GM19438 (cell line): Measurements from ENCODE around the gene TMBIM1.
"Not testable (repeated sequence)": the region's sequence is repeated elsewhere in the genome, so short reads cannot be mapped to it uniquely, and the experiment has no call there.

Experiments used
- ATAC-seq: cut with Tn5 transposase; IDR thresholded peaks from one replicate; pipeline ENCODE4 v1.9.1; 2021; ENCODE audit warnings: low read depth; ENCODE audit not compliant: unreplicated experiment

The TMBIM1 gene

DNA sequence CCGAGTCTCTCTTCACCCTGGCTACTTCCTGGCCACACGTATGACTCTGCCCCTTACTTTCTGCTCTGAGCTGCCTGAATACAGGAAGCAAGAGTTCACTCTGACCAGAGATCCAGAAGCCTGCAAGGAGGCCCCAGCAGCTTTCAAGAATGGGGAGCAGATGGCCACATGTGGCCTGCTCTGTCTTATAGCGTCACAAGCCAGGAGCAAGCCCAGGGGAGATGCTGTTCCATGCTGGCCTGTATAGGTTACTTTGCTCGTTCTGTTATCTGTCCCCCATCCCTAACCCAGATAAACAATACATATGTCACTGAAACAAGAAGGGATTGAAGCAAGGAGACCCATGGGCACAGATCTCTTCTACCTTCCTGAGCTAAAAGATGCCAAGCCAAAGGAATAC is 17.7 kb downstream of the TMBIM1 start:
- ATAC-seq: no peak

DNA sequence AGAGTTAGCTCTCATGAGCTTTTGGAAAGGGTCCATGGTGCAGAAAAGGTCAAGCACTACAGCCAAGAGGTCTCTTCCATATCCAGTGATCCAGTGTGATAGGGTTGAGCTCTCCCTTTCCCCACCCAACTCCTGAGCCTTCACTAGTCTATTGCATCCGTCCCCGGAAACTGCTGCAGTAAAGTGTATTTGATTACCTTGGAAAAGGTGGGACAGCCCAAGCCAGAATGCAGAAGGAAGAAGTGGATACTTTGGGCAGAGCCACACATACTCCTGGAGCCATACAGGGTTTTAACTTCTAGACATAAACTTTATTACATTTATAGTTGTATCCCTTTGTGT is 18.4 kb downstream of the TMBIM1 start:
- no peak for ATAC-seq

DNA sequence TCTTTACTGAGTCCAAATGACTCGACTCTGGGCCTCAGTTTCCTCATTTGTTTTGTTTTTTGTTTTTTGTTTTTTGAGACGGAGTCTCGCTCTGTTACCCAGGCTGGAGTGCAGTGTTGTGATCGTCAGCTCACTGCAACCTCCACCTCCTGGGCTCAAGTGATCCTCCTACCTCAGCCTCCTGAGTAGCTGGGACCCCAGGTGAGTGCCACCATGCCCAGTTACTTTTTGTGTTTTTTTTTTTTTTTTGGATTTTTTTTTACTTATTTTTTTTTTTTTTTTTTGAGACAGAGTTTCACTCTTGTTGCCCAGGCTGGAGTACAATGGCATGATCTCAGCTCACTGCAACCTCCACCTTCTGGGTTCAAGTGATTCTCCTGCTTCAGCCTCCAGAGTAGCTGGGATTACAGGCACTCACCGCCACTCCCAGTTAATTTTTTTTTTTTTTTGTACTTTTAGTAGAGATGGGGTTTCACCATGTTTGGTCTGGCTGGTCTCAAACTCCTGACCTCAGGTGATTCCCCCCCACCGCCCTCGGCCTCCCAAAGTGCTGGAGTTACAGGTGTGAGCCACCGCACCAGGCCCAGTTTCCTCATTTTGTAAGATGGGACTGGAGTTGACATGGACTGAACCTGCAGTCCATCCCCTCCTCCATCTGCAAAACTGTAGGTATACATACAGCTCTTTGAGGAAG is 18.9 kb downstream of the TMBIM1 start:
- ATAC-seq: not testable (repeated sequence)

DNA sequence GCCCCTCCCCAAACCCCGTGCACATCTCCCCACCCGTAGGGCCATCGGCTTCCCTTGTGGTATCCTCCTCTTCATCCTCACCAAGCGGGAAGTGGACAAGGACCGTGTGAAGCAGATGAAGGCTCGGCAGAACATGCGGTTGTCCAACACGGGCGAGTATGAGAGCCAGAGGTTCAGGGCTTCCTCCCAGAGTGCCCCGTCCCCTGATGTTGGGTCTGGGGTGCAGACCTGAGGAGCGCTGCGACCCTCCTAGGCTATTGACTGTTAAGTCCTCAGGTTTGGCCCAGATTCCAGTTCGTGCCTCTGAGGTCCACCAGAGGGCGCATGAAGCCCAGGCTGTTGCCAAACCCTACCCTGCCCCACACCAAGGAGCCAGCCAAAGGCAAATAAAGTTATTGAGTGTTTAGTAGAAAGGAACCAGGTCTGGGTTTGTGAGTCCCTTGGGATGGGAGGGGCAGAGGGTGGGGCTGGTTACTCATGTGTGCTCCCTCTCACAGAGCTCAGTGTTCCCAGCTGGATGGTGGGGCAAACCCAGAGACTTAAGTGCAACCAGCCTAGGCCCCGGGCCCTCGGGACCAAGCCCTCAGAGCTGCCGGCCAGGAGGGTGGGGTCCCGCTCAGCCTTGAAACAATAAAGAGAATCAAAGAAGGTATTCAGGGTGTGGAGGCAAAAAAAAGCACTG is 19.6 kb downstream of the TMBIM1 start:
- peak; percentile 29 for ATAC-seq

DNA sequence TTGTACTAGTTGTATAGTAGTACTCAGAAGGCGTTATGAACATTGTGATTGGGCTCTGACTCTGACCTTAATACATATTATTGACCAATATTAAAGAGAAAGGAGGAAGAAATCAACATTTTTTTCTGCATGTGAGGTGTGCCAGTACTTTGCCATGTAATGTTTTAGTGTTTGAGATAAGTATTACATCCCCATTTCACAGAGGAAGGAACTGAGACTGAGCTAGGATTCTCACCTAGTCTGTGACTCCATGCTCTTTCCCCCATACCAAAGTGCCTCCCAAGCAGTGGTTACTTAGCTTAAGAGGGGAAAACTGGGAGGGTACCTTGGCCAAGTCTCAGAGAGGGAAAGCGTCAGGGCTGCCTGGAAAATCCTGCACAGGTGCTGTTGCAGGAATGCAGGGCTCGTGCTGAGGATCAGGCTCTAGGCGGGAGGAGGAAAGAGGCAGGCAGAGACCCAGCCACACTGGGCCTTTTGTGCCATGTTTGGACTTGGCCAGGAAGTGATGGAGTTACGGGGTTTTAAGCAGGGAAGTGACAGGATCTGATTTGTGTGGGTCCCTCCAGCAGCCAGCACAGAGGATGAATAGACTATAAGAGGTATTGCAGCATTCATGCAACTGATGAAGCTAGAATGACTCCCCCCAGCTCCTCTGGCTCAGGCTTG is 20.3 kb downstream of the TMBIM1 start:
- no peak for ATAC-seq

DNA sequence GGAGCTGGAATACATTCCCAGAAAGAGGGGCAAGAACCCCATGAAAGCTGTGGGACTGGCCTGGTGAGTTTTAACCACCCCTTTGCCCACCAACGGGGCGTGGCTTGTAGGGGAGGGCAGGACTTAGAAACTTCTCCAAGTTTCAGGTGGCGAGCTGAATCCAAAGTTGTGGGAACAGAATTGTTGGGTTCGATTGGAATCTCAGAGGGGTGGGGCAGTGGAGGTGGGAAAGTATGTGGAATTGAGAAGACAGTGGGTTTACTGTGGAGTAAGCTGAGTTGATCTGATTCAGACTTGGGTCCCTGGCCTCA is 20.9 kb downstream of the TMBIM1 start:
- no peak for ATAC-seq

DNA sequence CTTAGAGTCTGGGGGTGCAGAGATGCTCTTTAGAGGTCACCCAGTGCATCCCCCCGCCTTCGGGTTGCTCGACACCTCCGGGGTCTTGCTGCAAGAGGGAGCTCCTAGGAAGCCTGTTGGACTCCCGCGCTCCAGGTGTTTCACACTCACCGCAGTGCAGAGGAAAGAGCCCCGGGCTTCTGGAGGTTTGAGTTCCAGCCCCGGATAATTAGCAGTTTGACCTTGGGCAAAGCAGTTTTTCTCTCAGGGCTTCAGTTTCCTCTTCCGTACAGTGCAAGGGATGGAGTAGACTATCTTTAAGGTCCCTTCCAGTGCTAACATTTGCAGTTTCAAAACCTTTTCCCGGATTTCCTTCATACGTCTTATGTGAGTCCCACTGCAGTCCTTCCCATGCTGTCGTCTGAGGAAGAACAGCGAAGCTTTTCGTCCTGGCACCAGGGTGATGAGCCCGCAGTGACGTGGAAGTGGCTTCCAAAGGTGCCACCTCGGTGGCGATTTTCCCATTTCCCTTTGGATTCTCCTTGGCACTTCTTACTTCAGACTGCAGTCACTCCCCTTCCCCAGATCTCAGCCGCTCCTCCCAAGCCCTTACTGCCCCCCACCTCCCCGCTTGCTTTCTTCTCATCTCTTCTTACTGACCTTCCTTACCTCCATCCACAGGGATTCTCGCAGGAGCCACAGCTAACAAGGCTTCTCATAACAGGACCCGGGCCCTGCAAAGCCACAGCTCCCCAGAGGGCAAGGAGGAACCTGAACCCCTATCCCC is 21.4 kb downstream of the TMBIM1 start:
- no peak for ATAC-seq

DNA sequence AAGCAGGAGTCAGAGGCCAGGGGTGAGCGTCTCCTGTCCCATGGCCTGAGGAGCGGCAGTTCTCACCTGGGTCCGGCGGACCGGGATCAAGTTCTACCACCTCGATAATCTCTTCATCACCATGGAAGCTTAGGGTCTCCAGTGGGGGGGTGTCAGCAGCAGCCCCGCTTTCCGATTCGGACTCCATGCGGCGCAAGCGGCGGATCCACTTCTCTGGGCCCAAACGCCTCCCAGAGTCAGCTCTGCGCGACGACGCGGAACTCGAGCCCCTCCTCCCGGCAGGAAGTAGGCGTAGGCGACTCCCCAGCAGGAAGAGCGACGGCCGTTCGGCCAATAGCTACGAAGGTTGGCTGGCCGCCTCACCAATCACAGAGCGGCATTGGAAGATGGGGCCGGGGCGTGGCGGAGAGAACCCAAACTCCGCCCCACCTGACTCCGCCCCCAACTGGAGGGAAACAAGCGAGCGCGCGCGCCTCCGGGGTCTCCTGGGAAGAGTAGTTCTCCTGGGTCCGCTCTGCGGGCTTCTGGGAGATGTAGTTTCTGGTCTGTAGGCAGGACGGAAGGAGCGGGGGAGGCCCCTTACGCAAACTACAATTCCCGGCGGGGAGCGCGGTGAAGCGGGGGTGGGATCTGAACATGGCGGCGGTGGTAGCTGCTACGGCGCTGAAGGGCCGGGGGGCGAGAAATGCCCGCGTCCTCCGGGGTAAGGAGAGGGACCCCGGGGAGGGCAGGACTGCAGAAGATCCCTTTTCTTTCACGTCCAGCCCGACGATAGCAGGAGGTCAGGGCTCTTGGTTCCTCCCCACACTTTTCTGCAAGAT is 22.2 kb downstream of the TMBIM1 start, which contains the start of the genes AAMP and PNKD:
AAMP (minus strand) TSS at position 238 of the 821 bp plus-strand sequence; CDS start at position 187, 51 bp downstream.
PNKD (plus strand) TSS at position 620 of the 821 bp plus-strand sequence; CDS start at position 637, 17 bp downstream.
- peak; percentile 87 for ATAC-seq

DNA sequence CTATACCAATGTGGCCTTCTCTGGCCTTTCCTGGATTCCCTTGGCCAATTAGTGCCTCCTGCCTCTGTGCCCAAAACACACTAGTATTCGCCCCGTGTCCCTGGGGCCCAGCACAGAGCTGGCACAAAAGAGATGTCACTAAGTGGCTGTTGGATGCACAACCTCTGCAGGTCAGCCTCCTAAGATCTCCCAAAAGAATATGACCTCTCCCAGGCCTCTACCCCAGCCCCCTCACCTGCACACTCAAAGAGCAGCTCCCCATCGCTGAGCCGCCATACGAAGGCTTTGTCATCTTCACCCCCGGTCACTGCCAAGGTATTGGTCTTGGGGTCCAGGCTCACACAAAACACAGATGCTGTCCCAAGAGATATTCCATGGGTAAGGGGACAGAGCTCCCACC is 25.0 kb downstream of the TMBIM1 start:
- no peak for ATAC-seq

DNA sequence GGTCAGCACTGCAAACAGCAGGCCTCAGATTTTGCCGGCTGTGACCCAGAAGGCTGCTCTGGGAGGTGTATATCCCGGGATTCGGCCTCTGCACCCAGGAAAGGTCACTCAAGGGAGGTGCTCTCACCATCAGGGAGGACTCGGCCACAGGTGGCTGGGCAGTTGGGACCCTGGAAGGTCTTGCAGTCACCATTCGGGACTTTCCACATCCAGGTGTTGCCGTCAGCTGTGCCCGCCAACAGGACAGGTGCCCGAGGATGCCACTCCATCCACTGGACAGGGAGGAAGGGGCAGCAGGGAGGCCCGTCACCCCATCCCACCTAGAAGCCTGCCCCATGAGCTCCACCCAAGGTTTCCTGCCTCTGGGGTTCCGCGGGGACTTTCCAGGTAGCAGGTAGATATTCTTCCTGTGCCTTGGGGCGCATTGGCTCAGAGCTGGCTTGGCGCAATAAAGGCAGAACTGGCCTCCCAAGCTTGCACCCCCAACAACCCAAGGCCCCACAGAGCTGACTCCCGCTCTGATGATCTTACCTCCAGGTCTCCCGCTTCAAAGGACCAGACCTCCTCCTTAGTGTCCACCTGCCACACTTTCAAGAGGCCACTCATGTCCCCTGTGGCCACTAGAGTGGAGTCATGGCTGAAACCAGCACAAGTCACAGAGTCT is 25.9 kb downstream of the TMBIM1 start:
- ATAC-seq: no peak

DNA sequence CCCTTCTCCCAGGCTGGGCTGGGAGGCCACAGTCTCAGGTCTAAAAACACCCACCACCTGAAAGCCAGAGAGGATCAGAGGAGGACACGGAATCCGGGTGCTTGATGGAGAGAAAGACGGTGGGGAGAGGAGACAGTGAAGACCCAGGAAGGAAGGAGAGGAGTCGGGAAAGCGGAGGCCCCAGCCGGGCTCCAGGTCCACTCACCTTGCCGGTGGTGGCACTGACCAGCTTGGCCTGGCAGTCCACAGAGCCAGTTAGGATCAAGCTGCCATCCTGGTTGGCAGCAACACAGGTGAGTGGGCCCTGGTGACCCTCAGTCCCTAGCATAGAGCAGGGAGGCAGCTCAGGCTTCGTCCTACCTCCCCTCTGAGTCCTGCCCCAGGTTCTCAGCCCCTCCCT is 26.7 kb downstream of the TMBIM1 start:
- no peak for ATAC-seq

DNA sequence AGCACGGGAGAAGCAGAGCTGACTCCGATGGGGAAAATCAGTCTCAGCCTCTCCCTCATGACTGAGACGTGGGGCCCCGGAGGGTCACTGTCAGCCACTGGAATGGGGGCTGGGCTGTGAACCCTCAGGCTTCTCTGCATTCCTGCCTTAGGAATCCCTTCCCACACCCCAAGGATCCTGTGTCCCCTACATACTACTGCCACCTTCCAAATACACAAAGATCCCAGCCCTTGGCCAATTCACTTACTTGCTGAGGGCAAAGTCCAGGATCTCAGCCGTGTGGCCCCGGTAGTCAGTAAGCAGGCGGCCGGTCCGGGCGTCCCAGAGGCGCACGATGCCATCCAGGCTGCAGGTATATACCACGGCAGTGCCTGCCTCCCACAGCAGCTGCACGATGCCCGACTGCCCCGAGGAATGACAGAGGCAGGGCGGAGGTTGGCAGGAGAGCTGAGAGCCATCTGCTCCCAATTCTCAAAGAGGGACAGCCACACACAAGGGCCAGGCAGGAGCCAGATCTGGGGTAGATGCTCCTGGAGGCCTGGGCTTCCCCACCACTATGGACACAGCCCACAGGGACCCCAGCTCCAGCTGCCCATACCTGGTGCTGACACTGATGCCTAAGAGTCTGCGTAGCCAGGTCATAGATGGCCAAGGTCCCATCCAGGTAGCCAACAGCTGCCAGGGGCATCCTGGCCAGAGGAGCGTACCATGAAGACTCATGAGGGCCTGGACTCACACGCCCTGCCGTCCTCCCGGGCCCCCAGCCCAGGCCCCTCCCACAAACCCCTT is 27.3 kb downstream of the TMBIM1 start:
- ATAC-seq: no peak

DNA sequence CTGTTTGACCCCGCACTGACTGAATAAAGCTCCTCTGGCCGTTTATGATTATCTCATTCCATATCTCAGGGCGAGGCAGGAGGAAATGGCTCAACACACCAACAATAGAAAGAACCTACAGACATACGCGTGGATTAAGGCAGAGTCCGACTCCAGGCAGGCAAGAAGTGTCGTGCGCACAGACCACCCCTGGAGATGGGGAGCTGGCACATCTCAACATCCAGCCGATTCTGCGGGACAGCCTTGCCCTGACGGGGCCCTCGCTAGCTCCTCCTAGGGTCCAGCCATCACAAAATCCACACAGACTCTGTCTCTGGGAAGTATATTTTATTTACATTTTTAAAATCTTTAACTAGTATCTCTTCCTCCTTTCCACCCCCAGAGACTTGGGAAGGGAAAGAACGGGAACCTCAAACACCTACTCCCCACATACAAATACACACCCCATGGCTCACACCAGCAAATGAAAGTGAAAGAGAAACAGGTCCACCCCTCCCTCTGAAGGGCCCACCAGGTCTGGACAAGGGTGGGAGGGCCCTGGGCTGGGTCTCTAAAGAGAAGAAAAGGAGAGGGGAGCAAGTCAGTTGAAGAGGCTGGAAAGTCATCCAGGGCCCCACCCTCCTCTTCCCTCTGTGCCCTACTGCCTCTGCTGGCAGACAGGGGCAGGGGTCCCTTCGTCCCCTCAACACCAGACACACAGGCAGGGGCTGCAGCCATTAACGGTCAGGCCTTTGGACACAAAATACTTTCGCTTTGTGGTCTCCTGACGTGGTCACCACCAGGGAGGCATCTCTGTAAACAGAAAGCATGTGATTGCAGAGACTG is 28.3 kb downstream of the TMBIM1 start:
- no peak for ATAC-seq

DNA sequence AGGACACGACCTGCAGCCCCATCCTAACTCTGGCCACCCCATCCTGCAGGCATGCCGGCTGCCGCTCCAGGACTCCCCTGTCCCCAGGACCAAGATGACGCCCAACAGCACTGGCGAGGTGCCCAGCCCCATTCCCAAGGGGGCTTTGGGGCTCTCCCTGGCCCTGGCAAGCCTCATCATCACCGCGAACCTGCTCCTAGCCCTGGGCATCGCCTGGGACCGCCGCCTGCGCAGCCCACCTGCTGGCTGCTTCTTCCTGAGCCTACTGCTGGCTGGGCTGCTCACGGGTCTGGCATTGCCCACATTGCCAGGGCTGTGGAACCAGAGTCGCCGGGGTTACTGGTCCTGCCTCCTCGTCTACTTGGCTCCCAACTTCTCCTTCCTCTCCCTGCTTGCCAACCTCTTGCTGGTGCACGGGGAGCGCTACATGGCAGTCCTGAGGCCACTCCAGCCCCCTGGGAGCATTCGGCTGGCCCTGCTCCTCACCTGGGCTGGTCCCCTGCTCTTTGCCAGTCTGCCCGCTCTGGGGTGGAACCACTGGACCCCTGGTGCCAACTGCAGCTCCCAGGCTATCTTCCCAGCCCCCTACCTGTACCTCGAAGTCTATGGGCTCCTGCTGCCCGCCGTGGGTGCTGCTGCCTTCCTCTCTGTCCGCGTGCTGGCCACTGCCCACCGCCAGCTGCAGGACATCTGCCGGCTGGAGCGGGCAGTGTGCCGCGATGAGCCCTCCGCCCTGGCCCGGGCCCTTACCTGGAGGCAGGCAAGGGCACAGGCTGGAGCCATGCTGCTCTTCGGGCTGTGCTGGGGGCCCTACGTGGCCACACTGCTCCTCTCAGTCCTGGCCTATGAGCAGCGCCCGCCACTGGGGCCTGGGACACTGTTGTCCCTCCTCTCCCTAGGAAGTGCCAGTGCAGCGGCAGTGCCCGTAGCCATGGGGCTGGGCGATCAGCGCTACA is 29.4 kb downstream of the TMBIM1 start:
- ATAC-seq: no peak

DNA sequence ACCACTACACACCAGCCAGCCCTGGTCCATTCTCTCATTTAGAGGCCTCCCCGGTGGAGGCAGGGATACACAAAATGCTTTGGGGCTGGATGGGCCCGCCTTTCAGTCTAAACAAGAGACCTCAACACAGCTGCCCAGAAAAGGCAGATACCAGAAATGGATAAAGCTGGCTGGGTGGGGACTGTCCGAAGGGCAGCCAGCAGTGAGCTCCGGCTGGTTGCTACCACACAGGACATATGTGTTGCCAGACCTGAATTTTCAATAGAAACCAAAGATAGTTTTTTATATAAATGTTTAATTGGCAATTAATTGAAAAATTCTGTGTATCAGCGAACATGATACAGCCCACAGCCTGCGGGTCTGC is 30.1 kb downstream of the TMBIM1 start:
- ATAC-seq: no peak

DNA sequence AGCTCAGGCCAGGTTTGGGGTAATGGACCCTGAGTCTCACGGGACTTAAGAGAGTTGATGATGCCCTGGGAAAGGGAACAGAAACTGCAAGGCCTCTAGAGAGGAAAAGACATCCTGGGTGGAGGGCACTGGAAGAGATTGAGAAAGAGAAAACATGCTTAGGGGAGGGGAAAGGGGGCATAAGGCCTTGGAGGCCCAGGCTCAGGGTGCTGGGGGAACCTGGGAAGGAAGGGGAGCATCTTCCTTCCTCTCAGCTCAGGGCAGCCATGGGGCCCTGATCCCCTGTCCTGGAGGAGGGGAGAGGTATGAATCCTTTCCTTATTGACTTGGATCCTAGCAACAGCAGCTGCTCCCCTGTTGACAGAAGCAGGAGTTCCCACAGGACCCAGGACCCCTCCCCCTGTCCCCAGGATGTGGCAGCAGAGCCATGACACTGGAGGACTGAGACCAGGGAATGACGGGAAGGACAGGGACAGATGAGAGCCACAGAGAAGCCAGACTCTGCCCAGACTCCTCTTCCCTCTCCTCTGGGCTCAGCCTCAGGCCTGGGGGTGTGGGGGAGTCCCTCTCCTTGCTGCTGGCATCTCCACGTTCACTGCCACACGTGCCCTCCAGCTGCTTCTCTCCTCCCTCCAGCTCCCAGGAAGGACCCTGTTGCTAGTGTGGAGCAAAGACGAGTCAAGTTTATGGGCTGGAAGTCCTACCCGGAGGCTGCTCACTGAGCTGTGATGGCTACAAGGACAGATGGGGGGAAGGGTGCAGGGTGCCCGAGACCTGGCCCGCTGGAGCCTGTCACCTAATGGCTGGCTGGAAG is 30.7 kb downstream of the TMBIM1 start:
- ATAC-seq: no peak
